SK-N-SH treated with all-trans-retinoic acid at 6 μM for 48 hours (cell line): ENCODE measurements around the gene OSR1.

Source experiments
- ATAC-seq: fragments of 200-7000 bp; cut with Tn5 transposase; 3 replicates; pipeline ENCODE4 v1.9.1; 2020; ENCODE audit warnings: mild to moderate bottlenecking, moderate library complexity
- ARNTL ChIP-seq: fragments of 450-650 bp; formaldehyde crosslinking; IDR thresholded peaks from 2 replicates; pipeline ENCODE4 v1.5.0; 2020; ENCODE audit warnings: low read depth, mild to moderate bottlenecking, moderate library complexity, borderline replicate concordance
- BACH2 ChIP-seq: fragments of 250-450 bp; sonication (Bioruptor Pico); IDR thresholded peaks from 2 replicates; pipeline ENCODE4 v1.9.0; 2021; ENCODE audit warnings: mild to moderate bottlenecking, borderline replicate concordance
- CSDC2 ChIP-seq: fragments of 250-450 bp; sonication (Bioruptor Pico); IDR thresholded peaks from 2 replicates; pipeline ENCODE4 v1.5.0; 2020; ENCODE audit warnings: mild to moderate bottlenecking, moderate library complexity
- ESRRG ChIP-seq: fragments of 250-450 bp; sonication (Bioruptor Pico); IDR thresholded peaks from 2 replicates; pipeline ENCODE4 v1.6.1; 2021; ENCODE audit warnings: mild to moderate bottlenecking
- GLIS3 ChIP-seq: fragments of 250-450 bp; sonication (Bioruptor Pico); IDR thresholded peaks from 2 replicates; pipeline ENCODE4 v1.5.0; 2020; ENCODE audit warnings: mild to moderate bottlenecking, moderate library complexity
- ISL1 ChIP-seq: fragments of 250-450 bp; sonication (Bioruptor Pico); IDR thresholded peaks from 2 replicates; pipeline ENCODE4 v2.1.2; 2022; ENCODE audit warnings: mild to moderate bottlenecking, moderate library complexity
- OSR1 ChIP-seq: fragments of 250-450 bp; sonication (Bioruptor Pico); IDR thresholded peaks from 2 replicates; pipeline ENCODE4 v1.8.0; 2022; ENCODE audit warnings: moderate library complexity, mild to moderate bottlenecking, inconsistent platforms
- RARB ChIP-seq: fragments of 250-450 bp; sonication (Bioruptor Pico); IDR thresholded peaks from 2 replicates; pipeline ENCODE4 v1.8.0; 2021; ENCODE audit warnings: mild to moderate bottlenecking, moderate library complexity
- SNAI2 ChIP-seq: fragments of 250-450 bp; sonication (Bioruptor Pico); IDR thresholded peaks from 2 replicates; pipeline ENCODE4 v1.5.0; 2020; ENCODE audit warnings: mild to moderate bottlenecking, moderate library complexity
- TCF4 ChIP-seq: fragments of 250-450 bp; sonication (Bioruptor Pico); IDR thresholded peaks from 2 replicates; pipeline ENCODE4 v1.8.0; 2021; ENCODE audit warnings: mild to moderate bottlenecking, moderate library complexity, borderline replicate concordance
- ZFP3 ChIP-seq: fragments of 250-450 bp; sonication (Bioruptor Pico); IDR thresholded peaks from 2 replicates; pipeline ENCODE4 v1.5.0; 2020; ENCODE audit warnings: mild to moderate bottlenecking, moderate library complexity
- ZFP30 ChIP-seq: fragments of 450-650 bp; formaldehyde crosslinking; IDR thresholded peaks from 2 replicates; pipeline ENCODE4 v1.5.0; 2022; ENCODE audit warnings: mild to moderate bottlenecking, moderate library complexity
- ZNF565 ChIP-seq: fragments of 450-650 bp; formaldehyde crosslinking; conservative IDR thresholded peaks from 2 replicates; pipeline ENCODE4 v1.5.0; 2020; ENCODE audit warnings: low read depth, mild to moderate bottlenecking, moderate library complexity
- ZNF70 ChIP-seq: fragments of 450-650 bp; formaldehyde crosslinking; IDR thresholded peaks from 2 replicates; pipeline ENCODE4 v1.5.0; 2020; ENCODE audit warnings: mild to moderate bottlenecking, moderate library complexity
- ZNF8 ChIP-seq: fragments of 450-650 bp; formaldehyde crosslinking; IDR thresholded peaks from 2 replicates; pipeline ENCODE4 v1.5.0; 2020; ENCODE audit warnings: mild to moderate bottlenecking, moderate library complexity
- TF ChIP-seq, protein P1 (sequence below): fragments of 250-450 bp; sonication (Bioruptor Pico); IDR thresholded peaks from 2 replicates; pipeline ENCODE4 v1.8.0; 2021; ENCODE audit warnings: low read depth, mild to moderate bottlenecking, moderate library complexity, borderline replicate concordance
- TF ChIP-seq, protein P2 (sequence below): fragments of 250-450 bp; sonication (Bioruptor Pico); IDR thresholded peaks from 2 replicates; pipeline ENCODE4 v1.5.0; 2020; ENCODE audit warnings: mild to moderate bottlenecking, moderate library complexity
- TF ChIP-seq, protein P3 (sequence below): fragments of 250-450 bp; sonication (Bioruptor Pico); IDR thresholded peaks from 2 replicates; pipeline ENCODE4 v1.8.0; 2020; ENCODE audit warnings: mild to moderate bottlenecking, moderate library complexity, borderline replicate concordance
- TF ChIP-seq, protein P4 (sequence below): fragments of 250-450 bp; sonication (Bioruptor Pico); IDR thresholded peaks from 2 replicates; pipeline ENCODE4 v1.5.1; 2020; ENCODE audit warnings: low read depth, mild to moderate bottlenecking, moderate library complexity
- TF ChIP-seq, protein P5 (sequence below): fragments of 250-450 bp; sonication (Bioruptor Pico); IDR thresholded peaks from 2 replicates; pipeline ENCODE4 v1.5.1; 2021; ENCODE audit warnings: mild to moderate bottlenecking, moderate library complexity

Gene OSR1

DNA sequence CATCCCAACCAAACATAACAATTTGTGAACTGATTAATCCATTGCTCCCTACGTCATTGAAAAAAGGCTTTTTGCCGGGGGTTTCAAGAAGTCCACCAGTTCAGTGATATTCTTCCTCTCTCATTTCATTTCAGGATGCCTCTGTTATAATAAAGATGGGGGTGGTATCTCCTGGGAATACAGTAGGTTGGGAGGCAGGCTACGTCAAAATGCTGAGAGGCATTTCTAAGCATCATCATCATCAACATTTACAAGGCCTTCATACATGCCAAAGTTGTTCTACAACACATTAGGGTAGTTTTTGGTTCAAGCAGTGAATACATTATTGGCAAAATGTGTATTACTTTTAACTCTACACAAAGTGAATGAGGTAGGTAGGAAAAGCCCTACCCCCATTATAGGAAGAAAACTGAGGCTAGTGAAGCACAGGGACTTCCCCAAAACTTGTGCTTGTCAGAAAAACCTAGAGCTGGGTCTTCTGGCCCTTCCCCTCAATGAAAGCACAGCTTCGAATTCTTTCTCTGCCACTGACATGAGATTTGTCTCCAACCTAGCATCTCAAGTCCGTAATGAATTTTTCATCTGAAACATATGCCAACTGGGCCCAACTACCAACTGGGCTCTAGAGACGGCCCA, 11.3 kb downstream of the OSR1 start:
- no peak for TF ChIP-seq ARNTL (CRISPR knock-in tag)
- no peak for TF ChIP-seq ZNF8
- no peak for TF ChIP-seq SNAI2 (CRISPR knock-in tag)
- TF ChIP-seq BACH2 = no peak
- TF ChIP-seq CSDC2 (CRISPR knock-in tag) = no peak
- TF ChIP-seq, protein P1, sequence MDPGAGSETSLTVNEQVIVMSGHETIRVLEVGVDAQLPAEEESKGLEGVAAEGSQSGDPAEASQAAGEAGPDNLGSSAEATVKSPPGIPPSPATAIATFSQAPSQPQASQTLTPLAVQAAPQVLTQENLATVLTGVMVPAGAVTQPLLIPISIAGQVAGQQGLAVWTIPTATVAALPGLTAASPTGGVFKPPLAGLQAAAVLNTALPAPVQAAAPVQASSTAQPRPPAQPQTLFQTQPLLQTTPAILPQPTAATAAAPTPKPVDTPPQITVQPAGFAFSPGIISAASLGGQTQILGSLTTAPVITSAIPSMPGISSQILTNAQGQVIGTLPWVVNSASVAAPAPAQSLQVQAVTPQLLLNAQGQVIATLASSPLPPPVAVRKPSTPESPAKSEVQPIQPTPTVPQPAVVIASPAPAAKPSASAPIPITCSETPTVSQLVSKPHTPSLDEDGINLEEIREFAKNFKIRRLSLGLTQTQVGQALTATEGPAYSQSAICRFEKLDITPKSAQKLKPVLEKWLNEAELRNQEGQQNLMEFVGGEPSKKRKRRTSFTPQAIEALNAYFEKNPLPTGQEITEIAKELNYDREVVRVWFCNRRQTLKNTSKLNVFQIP (CRISPR knock-in tag) = no peak
- TF ChIP-seq OSR1 = no peak
- TF ChIP-seq, protein P2, sequence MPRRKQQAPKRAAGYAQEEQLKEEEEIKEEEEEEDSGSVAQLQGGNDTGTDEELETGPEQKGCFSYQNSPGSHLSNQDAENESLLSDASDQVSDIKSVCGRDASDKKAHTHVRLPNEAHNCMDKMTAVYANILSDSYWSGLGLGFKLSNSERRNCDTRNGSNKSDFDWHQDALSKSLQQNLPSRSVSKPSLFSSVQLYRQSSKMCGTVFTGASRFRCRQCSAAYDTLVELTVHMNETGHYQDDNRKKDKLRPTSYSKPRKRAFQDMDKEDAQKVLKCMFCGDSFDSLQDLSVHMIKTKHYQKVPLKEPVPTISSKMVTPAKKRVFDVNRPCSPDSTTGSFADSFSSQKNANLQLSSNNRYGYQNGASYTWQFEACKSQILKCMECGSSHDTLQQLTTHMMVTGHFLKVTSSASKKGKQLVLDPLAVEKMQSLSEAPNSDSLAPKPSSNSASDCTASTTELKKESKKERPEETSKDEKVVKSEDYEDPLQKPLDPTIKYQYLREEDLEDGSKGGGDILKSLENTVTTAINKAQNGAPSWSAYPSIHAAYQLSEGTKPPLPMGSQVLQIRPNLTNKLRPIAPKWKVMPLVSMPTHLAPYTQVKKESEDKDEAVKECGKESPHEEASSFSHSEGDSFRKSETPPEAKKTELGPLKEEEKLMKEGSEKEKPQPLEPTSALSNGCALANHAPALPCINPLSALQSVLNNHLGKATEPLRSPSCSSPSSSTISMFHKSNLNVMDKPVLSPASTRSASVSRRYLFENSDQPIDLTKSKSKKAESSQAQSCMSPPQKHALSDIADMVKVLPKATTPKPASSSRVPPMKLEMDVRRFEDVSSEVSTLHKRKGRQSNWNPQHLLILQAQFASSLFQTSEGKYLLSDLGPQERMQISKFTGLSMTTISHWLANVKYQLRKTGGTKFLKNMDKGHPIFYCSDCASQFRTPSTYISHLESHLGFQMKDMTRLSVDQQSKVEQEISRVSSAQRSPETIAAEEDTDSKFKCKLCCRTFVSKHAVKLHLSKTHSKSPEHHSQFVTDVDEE = no peak
- TF ChIP-seq, all 23 proteins: peak for 0
- ATAC-seq = no peak

DNA sequence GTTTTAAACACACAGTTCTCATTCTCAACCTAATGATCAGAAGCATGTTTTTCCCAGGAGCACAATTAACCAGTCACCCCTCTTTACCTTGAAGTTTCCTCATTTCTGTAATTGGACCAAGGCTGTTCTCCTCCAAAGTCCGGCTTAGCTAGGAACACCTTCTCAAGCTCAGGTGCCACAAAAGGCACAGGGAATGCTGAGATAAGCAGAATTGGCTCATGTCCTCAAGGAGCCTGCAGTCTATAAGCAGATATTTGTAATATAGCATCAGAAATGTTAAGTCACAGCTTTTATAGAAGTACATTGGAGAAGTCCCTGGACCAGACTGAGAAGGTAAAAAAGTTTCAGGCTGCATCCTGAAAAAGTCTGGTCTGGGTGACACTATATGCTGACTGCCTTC, 20.7 kb downstream of the OSR1 start:
- TF ChIP-seq ZNF70 (CRISPR knock-in tag) (no peak), ZFP30 (CRISPR knock-in tag) (no peak), RARB (CRISPR knock-in tag) (no peak), SNAI2 (CRISPR knock-in tag) (no peak), BACH2 (no peak), GLIS3 (CRISPR knock-in tag) (no peak), TCF4 (no peak), OSR1 (no peak), ISL1 (CRISPR knock-in tag) (no peak), ZNF8 (no peak), ARNTL (CRISPR knock-in tag) (no peak), ZNF565 (CRISPR knock-in tag) (no peak), ESRRG (CRISPR knock-in tag) (no peak), ZFP3 (CRISPR knock-in tag) (no peak)
- TF ChIP-seq, protein P1 (CRISPR knock-in tag) = no peak
- TF ChIP-seq, protein P3, sequence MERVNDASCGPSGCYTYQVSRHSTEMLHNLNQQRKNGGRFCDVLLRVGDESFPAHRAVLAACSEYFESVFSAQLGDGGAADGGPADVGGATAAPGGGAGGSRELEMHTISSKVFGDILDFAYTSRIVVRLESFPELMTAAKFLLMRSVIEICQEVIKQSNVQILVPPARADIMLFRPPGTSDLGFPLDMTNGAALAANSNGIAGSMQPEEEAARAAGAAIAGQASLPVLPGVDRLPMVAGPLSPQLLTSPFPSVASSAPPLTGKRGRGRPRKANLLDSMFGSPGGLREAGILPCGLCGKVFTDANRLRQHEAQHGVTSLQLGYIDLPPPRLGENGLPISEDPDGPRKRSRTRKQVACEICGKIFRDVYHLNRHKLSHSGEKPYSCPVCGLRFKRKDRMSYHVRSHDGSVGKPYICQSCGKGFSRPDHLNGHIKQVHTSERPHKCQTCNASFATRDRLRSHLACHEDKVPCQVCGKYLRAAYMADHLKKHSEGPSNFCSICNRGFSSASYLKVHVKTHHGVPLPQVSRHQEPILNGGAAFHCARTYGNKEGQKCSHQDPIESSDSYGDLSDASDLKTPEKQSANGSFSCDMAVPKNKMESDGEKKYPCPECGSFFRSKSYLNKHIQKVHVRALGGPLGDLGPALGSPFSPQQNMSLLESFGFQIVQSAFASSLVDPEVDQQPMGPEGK (CRISPR knock-in tag) = no peak
- TF ChIP-seq, protein P4, sequence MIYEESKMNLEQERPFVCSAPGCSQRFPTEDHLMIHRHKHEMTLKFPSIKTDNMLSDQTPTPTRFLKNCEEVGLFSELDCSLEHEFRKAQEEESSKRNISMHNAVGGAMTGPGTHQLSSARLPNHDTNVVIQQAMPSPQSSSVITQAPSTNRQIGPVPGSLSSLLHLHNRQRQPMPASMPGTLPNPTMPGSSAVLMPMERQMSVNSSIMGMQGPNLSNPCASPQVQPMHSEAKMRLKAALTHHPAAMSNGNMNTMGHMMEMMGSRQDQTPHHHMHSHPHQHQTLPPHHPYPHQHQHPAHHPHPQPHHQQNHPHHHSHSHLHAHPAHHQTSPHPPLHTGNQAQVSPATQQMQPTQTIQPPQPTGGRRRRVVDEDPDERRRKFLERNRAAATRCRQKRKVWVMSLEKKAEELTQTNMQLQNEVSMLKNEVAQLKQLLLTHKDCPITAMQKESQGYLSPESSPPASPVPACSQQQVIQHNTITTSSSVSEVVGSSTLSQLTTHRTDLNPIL (CRISPR knock-in tag) = no peak
- TF ChIP-seq, protein P5, sequence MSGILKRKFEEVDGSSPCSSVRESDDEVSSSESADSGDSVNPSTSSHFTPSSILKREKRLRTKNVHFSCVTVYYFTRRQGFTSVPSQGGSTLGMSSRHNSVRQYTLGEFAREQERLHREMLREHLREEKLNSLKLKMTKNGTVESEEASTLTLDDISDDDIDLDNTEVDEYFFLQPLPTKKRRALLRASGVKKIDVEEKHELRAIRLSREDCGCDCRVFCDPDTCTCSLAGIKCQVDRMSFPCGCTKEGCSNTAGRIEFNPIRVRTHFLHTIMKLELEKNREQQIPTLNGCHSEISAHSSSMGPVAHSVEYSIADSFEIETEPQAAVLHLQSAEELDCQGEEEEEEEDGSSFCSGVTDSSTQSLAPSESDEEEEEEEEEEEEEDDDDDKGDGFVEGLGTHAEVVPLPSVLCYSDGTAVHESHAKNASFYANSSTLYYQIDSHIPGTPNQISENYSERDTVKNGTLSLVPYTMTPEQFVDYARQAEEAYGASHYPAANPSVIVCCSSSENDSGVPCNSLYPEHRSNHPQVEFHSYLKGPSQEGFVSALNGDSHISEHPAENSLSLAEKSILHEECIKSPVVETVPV (CRISPR knock-in tag) = no peak
- TF ChIP-seq, protein P2 = no peak
- ATAC-seq = no peak
